NCI-H1105 (cell line): ENCODE results near the gene RNF213.
"Not testable (repeated sequence)": the region's sequence is repeated elsewhere in the genome, so short reads cannot be mapped to it uniquely, and the experiment has no call there.

ENCODE experiments used
- DNase-seq: peaks from one replicate; lab custom pipeline; 2025; lab: John Stamatoyannopoulos, UW

Gene RNF213

GRCh38 chr17:80270836-80271235 is 10.2 kb downstream of the RNF213 start:
- DNase-seq: no peak

GRCh38 chr17:80272366-80272765 is 11.7 kb downstream of the RNF213 start:
- DNase-seq: no peak

GRCh38 chr17:80274331-80274730 is 13.7 kb downstream of the RNF213 start:
- no peak for DNase-seq

GRCh38 chr17:80274871-80275449 is 14.3 kb downstream of the RNF213 start:
- no peak for DNase-seq

- DNase-seq: not testable (repeated sequence)
Measured at GRCh38 chr17:80275857-80276256, 15.2 kb downstream of the RNF213 start.

- no peak for DNase-seq
Measured at GRCh38 chr17:80277751-80278671, 17.4 kb downstream of the RNF213 start.

- no peak for DNase-seq
Measured at GRCh38 chr17:80279895-80280294, 19.2 kb downstream of the RNF213 start.

GRCh38 chr17:80281516-80281915 is 20.9 kb downstream of the RNF213 start:
- DNase-seq: no peak

GRCh38 chr17:80283116-80283852 is 22.6 kb downstream of the RNF213 start:
- DNase-seq: no peak

GRCh38 chr17:80284631-80285030 is 24.0 kb downstream of the RNF213 start:
- no peak for DNase-seq

- no peak for DNase-seq
Measured at GRCh38 chr17:80285237-80285920, 24.7 kb downstream of the RNF213 start.

GRCh38 chr17:80286638-80286960 is 25.9 kb downstream of the RNF213 start:
- no peak for DNase-seq

GRCh38 chr17:80287038-80287437 is 26.4 kb downstream of the RNF213 start:
- no peak for DNase-seq

- DNase-seq: no peak
Measured at GRCh38 chr17:80287806-80288567, 27.3 kb downstream of the RNF213 start.

GRCh38 chr17:80289616-80290015 is 29.0 kb downstream of the RNF213 start:
- no peak for DNase-seq

GRCh38 chr17:80290156-80290555 is 29.5 kb downstream of the RNF213 start:
- DNase-seq: no peak

GRCh38 chr17:80291260-80291659 is 30.6 kb downstream of the RNF213 start:
- no peak for DNase-seq

GRCh38 chr17:80291691-80292487 is 31.2 kb downstream of the RNF213 start:
- DNase-seq: no peak

GRCh38 chr17:80292521-80292971 is 31.9 kb downstream of the RNF213 start:
- DNase-seq: no peak

GRCh38 chr17:80294210-80294609 is 33.6 kb downstream of the RNF213 start:
- no peak for DNase-seq

- no peak for DNase-seq
Measured at GRCh38 chr17:80294653-80295052, 34.0 kb downstream of the RNF213 start.
